Smooth muscle cell (in vitro differentiated cells): ENCODE measurements around the gene DPP7. TPM values are rescaled to one million over a fixed set of nuclear protein-coding genes. Genes with fewer than 3 reads are reported as not detected.
A peak's percentile ranks its signal among the peaks of the same experiment; 100 is the strongest.

Source experiments
- DNase-seq: peaks from one replicate; lab custom pipeline; 2025; ENCODE audit not compliant: unreplicated experiment; lab: John Stamatoyannopoulos, UW
- H2AFZ ChIP-seq: fragments of 200-600 bp; sonication (generic); 2 replicates; pipeline ENCODE4 v1.6.0; 2016; ENCODE audit warnings: antibody characterized with exemption, low read depth, mild to moderate bottlenecking
- H3F3A ChIP-seq: fragments of 200-600 bp; sonication (generic); 2 replicates; pipeline ENCODE4 v1.6.0; 2017; ENCODE audit warnings: antibody characterized with exemption, low read depth
- H3K27ac ChIP-seq: fragments of 200-600 bp; sonication (generic); 2 replicates; pipeline ENCODE4 v1.5.1; 2016; ENCODE audit warnings: low read depth, mild to moderate bottlenecking
- H3K27me3 ChIP-seq: fragments of 200-600 bp; sonication (generic); 2 replicates; pipeline ENCODE4 v1.6.1; 2016; ENCODE audit warnings: low read depth, mild to moderate bottlenecking
- H3K36me3 ChIP-seq: fragments of 200-600 bp; sonication (generic); 2 replicates; pipeline ENCODE4 v1.5.1; 2016; ENCODE audit warnings: low read depth
- H3K4me1 ChIP-seq: fragments of 200-600 bp; sonication (generic); 2 replicates; pipeline ENCODE4 v1.5.1; 2016; ENCODE audit warnings: low read depth
- H3K4me2 ChIP-seq: fragments of 200-600 bp; sonication (generic); 2 replicates; pipeline ENCODE4 v1.6.0; 2016; ENCODE audit warnings: mild to moderate bottlenecking
- H3K4me3 ChIP-seq: fragments of 200-600 bp; sonication (generic); 2 replicates; pipeline ENCODE4 v1.5.1; 2016; ENCODE audit warnings: mild to moderate bottlenecking
- H3K79me2 ChIP-seq: fragments of 200-600 bp; sonication (generic); 2 replicates; pipeline ENCODE4 v1.6.0; 2016; ENCODE audit warnings: low read depth, mild to moderate bottlenecking
- H3K9ac ChIP-seq: fragments of 200-600 bp; sonication (generic); 2 replicates; pipeline ENCODE4 v1.6.0; 2016; ENCODE audit warnings: low read depth
- H3K9me3 ChIP-seq: fragments of 200-600 bp; sonication (generic); replicated peaks from 2 replicates; pipeline ENCODE4 v1.5.1; 2016; ENCODE audit warnings: low read depth
- H4K20me1 ChIP-seq: fragments of 200-600 bp; sonication (generic); 2 replicates; pipeline ENCODE4 v1.6.0; 2016; ENCODE audit warnings: low read depth
- CTCF ChIP-seq: fragments of 200-600 bp; sonication (generic); IDR thresholded peaks from 2 replicates; pipeline ENCODE4 v1.5.1; 2017; ENCODE audit warnings: borderline replicate concordance, mild to moderate bottlenecking, antibody characterized with exemption; ENCODE audit not compliant: insufficient read depth, poor library complexity, severe bottlenecking
- WGBS: methylation state at CpG from one replicate; pipeline ENCODE4 v1.1.7; 2016; ENCODE audit warnings: low lambda C conversion rate; 5-methylcytosine and 5-hydroxymethylcytosine counted together
- polyA plus RNA-seq: library from polyadenylated mRNA; unstranded; fragments of >200 nt; fragmentation: Nextera tagmentation; extraction: Ambion mirVana; gene quantifications from 2 replicates; pipeline ENCODE4 v1.2.1, GENCODE V29; 2016
- total RNA-seq: library from RNA; depleted of rRNA; stranded (reverse); fragments of >200 nt; gene quantifications from 2 replicates; pipeline ENCODE4 v1.2.3, GENCODE V29; 2014

The DPP7 gene
- total and polyA plus RNA-seq, 2 experiments from 2014 or later: 51.4 to 170 TPM

GRCh38 chr9:137129456-137130175, 15.1 kb upstream of the DPP7 start:
- Histone ChIP-seq H3K27ac (no peak overlapping the region), H3K4me2 (peak overlapping the region; percentile 90), H2AFZ (peak overlapping the region; percentile 98), H3K36me3 (no peaks in the 10 kb centered on the region), H3K9ac (peak overlapping the region; percentile 42), H3K4me3 (peak overlapping the region; percentile 79), H3K9me3 (no peaks in the 10 kb centered on the region), H4K20me1 (peaks cover 13% of the 10 kb centered on the region), H3K27me3 (peaks cover 8% of the 10 kb centered on the region), H3K79me2 (peaks cover 24% of the 10 kb centered on the region), H3K4me1 (peaks cover 5% of the 10 kb centered on the region), H3F3A (no peaks in the 10 kb centered on the region)
- WGBS: 1% methylated on average over 84 of the region's 86 CpGs
- TF ChIP-seq CTCF: no peak
- DNase-seq: peak; percentile 63

GRCh38 chr9:137128862-137129455, 14.4 kb upstream of the DPP7 start:
- WGBS: 26% methylated on average over 36 of the region's 37 CpGs
- Histone ChIP-seq H3K27ac (no peak overlapping the region), H3K4me3 (peak overlapping the region; percentile 79), H4K20me1 (peaks cover 20% of the 10 kb centered on the region), H3K9ac (peak overlapping the region; percentile 42), H3F3A (no peaks in the 10 kb centered on the region), H3K79me2 (peaks cover 24% of the 10 kb centered on the region), H3K4me2 (peak overlapping the region; percentile 90), H3K36me3 (no peaks in the 10 kb centered on the region), H2AFZ (peak overlapping the region; percentile 98), H3K9me3 (no peaks in the 10 kb centered on the region), H3K27me3 (peaks cover 8% of the 10 kb centered on the region), H3K4me1 (peaks cover 5% of the 10 kb centered on the region)
- no peak for DNase-seq
- TF ChIP-seq CTCF: no peak

GRCh38 chr9:137128158-137128861, 13.8 kb upstream of the DPP7 start:
- no peak overlapping the region for H3K9ac ChIP-seq
- TF ChIP-seq CTCF: no peak

More at GRCh38 chr9:137128158-137128861, 13.8 kb upstream of the DPP7 start:
- Histone ChIP-seq H4K20me1 (peaks cover 24% of the 10 kb centered on the region), H3F3A (no peaks in the 10 kb centered on the region), H3K27ac (no peak overlapping the region), H3K27me3 (peaks cover 4% of the 10 kb centered on the region), H3K36me3 (no peaks in the 10 kb centered on the region), H3K4me2 (peak overlapping the region; percentile 90), H3K9me3 (no peaks in the 10 kb centered on the region), H2AFZ (no peak overlapping the region), H3K4me3 (peak overlapping the region; percentile 79), H3K79me2 (peaks cover 24% of the 10 kb centered on the region), H3K4me1 (peaks cover 5% of the 10 kb centered on the region)
- 84% methylated on average over 18 of the region's 19 CpGs for WGBS
- DNase-seq: no peak
